Body of pancreas (tissue), 4 donors: ENCODE measurements around the gene CDC42EP5.

Source experiments
- POLR2A ChIP-seq, 3 donors: fragments of 450-650 bp; IDR thresholded peaks; one replicate each; pipeline ENCODE4 v1.6.1; 2016; ENCODE audit warnings: antibody characterized with exemption in 3 of 3, mild to moderate bottlenecking in 2 of 3
- TF ChIP-seq, protein P1 (sequence below), 7 experiments: fragments of 450-650 bp in 4 of 7; fragments of 200-600 bp in 3 of 7; sonication (generic) in 3 of 7; IDR thresholded peaks; one replicate each; pipeline ENCODE4 v1.5.1; 2016 to 2019; ENCODE audit warnings: antibody characterized with exemption in 7 of 7

DNA sequence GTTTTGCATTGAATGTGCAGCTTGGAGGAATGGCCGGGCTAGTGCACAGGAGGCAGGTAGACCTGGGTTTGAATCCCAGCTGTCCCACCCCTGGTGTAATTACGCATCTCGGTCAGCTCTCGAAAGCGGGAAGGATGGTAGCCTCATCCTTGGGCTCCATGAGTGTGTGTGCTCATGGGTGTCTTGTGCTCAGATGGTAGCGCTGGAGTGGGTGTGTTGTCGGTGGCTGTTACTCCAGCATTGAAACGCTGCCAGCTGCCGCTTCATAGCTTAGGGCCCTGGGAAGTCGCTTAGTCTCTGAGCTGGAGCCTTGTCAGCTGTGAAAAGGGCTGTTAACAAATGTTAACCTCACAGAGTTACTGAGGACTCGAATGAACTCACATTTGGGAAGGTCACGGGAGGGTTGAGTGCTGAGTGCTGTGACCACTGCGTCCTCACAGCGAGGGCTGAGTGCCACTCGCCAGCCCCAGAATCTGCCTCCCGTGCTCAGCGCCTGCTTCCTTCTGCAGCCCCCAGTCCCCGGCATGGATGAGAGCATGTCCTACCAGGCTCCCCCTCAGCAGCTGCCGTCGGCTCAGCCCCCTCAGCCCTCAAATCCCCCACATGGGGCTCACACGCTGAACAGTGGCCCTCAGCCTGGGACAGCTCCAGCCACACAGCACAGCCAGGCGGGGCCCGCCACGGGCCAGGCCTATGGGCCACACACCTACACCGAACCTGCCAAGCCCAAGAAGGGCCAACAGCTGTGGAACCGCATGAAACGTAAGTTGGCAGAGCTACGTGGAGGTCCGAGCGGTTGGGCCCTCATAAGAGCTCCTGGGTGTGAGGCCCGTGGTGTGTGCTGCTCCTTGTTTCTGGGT, 18.9 kb downstream of the CDC42EP5 start:
- TF ChIP-seq, protein P1, sequence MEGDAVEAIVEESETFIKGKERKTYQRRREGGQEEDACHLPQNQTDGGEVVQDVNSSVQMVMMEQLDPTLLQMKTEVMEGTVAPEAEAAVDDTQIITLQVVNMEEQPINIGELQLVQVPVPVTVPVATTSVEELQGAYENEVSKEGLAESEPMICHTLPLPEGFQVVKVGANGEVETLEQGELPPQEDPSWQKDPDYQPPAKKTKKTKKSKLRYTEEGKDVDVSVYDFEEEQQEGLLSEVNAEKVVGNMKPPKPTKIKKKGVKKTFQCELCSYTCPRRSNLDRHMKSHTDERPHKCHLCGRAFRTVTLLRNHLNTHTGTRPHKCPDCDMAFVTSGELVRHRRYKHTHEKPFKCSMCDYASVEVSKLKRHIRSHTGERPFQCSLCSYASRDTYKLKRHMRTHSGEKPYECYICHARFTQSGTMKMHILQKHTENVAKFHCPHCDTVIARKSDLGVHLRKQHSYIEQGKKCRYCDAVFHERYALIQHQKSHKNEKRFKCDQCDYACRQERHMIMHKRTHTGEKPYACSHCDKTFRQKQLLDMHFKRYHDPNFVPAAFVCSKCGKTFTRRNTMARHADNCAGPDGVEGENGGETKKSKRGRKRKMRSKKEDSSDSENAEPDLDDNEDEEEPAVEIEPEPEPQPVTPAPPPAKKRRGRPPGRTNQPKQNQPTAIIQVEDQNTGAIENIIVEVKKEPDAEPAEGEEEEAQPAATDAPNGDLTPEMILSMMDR (IDR thresholded peaks at IDR 0.05), result no peak
- TF ChIP-seq POLR2A (IDR thresholded peaks at IDR 0.05), result no peak
